Activated CD4-positive, alpha-beta T cell treated with anti-CD3 and anti-CD28 coated beads, Interleukin-2, amount 50 U/mL, for 4 hours (primary cell): ENCODE data around the gene HAT1.
"Not testable (repeated sequence)": the region's sequence is repeated elsewhere in the genome, so short reads cannot be mapped to it uniquely, and the experiment has no call there.

ENCODE experiments used
- DNase-seq, 2 experiments: peaks; one replicate each; pipeline ENCODE4 v3.0.0-alpha.2; 2020

HAT1 gene

GRCh38 chr2:171922230-171923022 is at the start of gene HAT1:
HAT1 (plus strand) TSS chr2:171922461; CDS start chr2:171922501, 40 bp downstream.
- peak; percentile 98 for DNase-seq

GRCh38 chr2:171874517-171874916 is 47.7 kb upstream of the HAT1 start:
- DNase-seq = no peak

GRCh38 chr2:171874963-171875362 is 47.3 kb upstream of the HAT1 start:
- no peak for DNase-seq

- no peak for DNase-seq
Observed at GRCh38 chr2:171878481-171878993, 43.7 kb upstream of the HAT1 start.

GRCh38 chr2:171879865-171880264 is 42.4 kb upstream of the HAT1 start:
- DNase-seq = no peak

- DNase-seq = no peak
Observed at GRCh38 chr2:171880774-171881173, 41.5 kb upstream of the HAT1 start.

- no peak for DNase-seq
Observed at GRCh38 chr2:171882089-171882769, 40.0 kb upstream of the HAT1 start.

GRCh38 chr2:171883275-171883893 is 38.9 kb upstream of the HAT1 start:
- no peak for DNase-seq

GRCh38 chr2:171889333-171889732 is 32.9 kb upstream of the HAT1 start:
- DNase-seq = no peak

GRCh38 chr2:171889808-171890207 is 32.5 kb upstream of the HAT1 start:
- no peak for DNase-seq

GRCh38 chr2:171893196-171893823 is 29.0 kb upstream of the HAT1 start:
- DNase-seq = no peak

GRCh38 chr2:171893824-171894611 is 28.2 kb upstream of the HAT1 start, which contains the start of gene SLC25A12:
SLC25A12 (minus strand) TSS chr2:171894244; CDS start chr2:171894214, 30 bp downstream.
- DNase-seq = peak; percentile 51 to 54

GRCh38 chr2:171894612-171894947 is 27.7 kb upstream of the HAT1 start:
- no peak for DNase-seq

GRCh38 chr2:171895786-171896185 is 26.5 kb upstream of the HAT1 start:
- DNase-seq = no peak

GRCh38 chr2:171899623-171900282 is 22.5 kb upstream of the HAT1 start:
- not testable (repeated sequence) for DNase-seq

GRCh38 chr2:171902840-171903420 is 19.3 kb upstream of the HAT1 start:
- no peak for DNase-seq

GRCh38 chr2:171908235-171908634 is 14.0 kb upstream of the HAT1 start:
- no peak for DNase-seq

GRCh38 chr2:171909266-171909665 is 13.0 kb upstream of the HAT1 start:
- DNase-seq = no peak

GRCh38 chr2:171910494-171910893 is 11.8 kb upstream of the HAT1 start:
- DNase-seq = no peak

GRCh38 chr2:171913517-171913916 is 8.7 kb upstream of the HAT1 start:
- no peak for DNase-seq

GRCh38 chr2:171919453-171919852 is 2.8 kb upstream of the HAT1 start:
- DNase-seq = no peak

GRCh38 chr2:171921970-171922229 is 361 bp upstream of the HAT1 start:
- DNase-seq = no peak
